Stomach (tissue), 9 donors: Measurements from ENCODE around the gene TNFRSF8. TPM values are rescaled to one million over a fixed set of nuclear protein-coding genes. Genes with fewer than 3 reads are reported as not detected.

ENCODE experiments used
- DNase-seq, 2 donors: peaks; one replicate each; pipeline versions ENCODE4 v3.0.0 to v3.0.0-alpha.2; 2013 to 2019
- H3K27ac ChIP-seq, 5 donors: fragments of 200-600 bp in 4 of 5; sonication (generic) in 4 of 5; one replicate each; pipeline ENCODE4 v1.5.1; 2013 to 2019; ENCODE audit warnings: mild to moderate bottlenecking in 1 of 5, moderate library complexity in 1 of 5
- H3K27me3 ChIP-seq, 3 donors: fragments of 200-600 bp; sonication (generic); one replicate each; pipeline ENCODE4 v1.5.1; 2017 to 2019; ENCODE audit warnings: mixed run types in 1 of 3
- H3K36me3 ChIP-seq, 4 donors: fragments of 200-600 bp; sonication (generic); 1 replicate in 3 of 4; 2 replicates in 1 of 4; pipeline ENCODE4 v1.5.1; 2016 to 2019
- H3K4me1 ChIP-seq, 4 donors: fragments of 200-600 bp; sonication (generic); one replicate each; pipeline ENCODE4 v1.5.1; 2016 to 2019
- H3K4me3 ChIP-seq, 4 donors: fragments of 200-600 bp; sonication (generic) in 3 of 4; one replicate each; pipeline ENCODE4 v1.5.1; 2016 to 2019; ENCODE audit warnings: mild to moderate bottlenecking in 1 of 4
- H3K9me3 ChIP-seq, 4 donors: fragments of 200-600 bp; sonication (generic); one replicate each; pipeline ENCODE4 v1.5.1; 2016 to 2019
- EP300 ChIP-seq: sonication (generic); formaldehyde crosslinking; IDR thresholded peaks from one replicate; pipeline ENCODE4 v1.6.1; 2017; ENCODE audit warnings: antibody characterized with exemption
- POLR2A ChIP-seq, 4 donors: fragments of 450-650 bp; IDR thresholded peaks; one replicate each; pipeline ENCODE4 v1.6.1; 2016; ENCODE audit warnings: antibody characterized with exemption in 4 of 4, control low read depth in 2 of 4, mild to moderate bottlenecking in 1 of 4, moderate library complexity in 1 of 4
- POLR2AphosphoS5 ChIP-seq, 3 donors: sonication (generic); formaldehyde crosslinking; IDR thresholded peaks; one replicate each; pipeline ENCODE4 v1.6.1; 2016; ENCODE audit warnings: antibody characterized with exemption in 3 of 3
- WGBS, 5 donors: extraction: QIAGEN DNeasy Blood & Tissue Kit in 3 of 5; methylation state at CpG; one replicate each; pipeline versions ENCODE4 v1.1.5 to v1.1.7; 2013 to 2018; 5-methylcytosine and 5-hydroxymethylcytosine counted together
- intact Hi-C: fragments of 100-400 bp; cut with DNase I; formaldehyde crosslinking; loops from one replicate; pipeline ENCODE4 v1.15.1; 2023; ENCODE audit warnings: low total_unique reads
- polyA plus RNA-seq, 3 donors: library from polyadenylated mRNA; stranded (reverse); fragments of 200-250 nt; gene quantifications; one replicate each; pipeline ENCODE4 v1.2.3, GENCODE V29; 2013
- total RNA-seq, 5 donors: library from RNA; depleted of rRNA; stranded (reverse); fragments of >200 nt; gene quantifications; one replicate each; pipeline versions ENCODE4 v1.1.0 to v1.2.3, GENCODE V29; 2014 to 2016
- TF ChIP-seq, protein P1 (sequence below), 7 experiments: fragments of 450-650 bp in 4 of 7; fragments of 200-600 bp in 3 of 7; sonication (generic) in 3 of 7; IDR thresholded peaks; one replicate each; pipeline ENCODE4 v1.5.1; 2016 to 2019; ENCODE audit warnings: antibody characterized with exemption in 7 of 7, control low read depth in 2 of 7, mild to moderate bottlenecking in 1 of 7
- donor health status: healthy with polysubstance abuse.
- donor health status: Bipolar disorder and iron deficiency.
- donor health status: healthy.

The TNFRSF8 gene
- total and polyA plus RNA-seq, 8 donors, result 0.18 to 2.1 (median 0.88) TPM; not detected in 2

GRCh38 chr1:12047120-12047876, 15.8 kb upstream of the TNFRSF8 start:
- H3K27me3 ChIP-seq, result peaks cover 0 to 26% (median 0%) of the 10 kb centered on the region in 3 donors
- DNase-seq, result no peak
- TF ChIP-seq EP300, result no peak
- TF ChIP-seq POLR2AphosphoS5 (IDR thresholded peaks at IDR 0.05), result no peak
- TF ChIP-seq, protein P1, sequence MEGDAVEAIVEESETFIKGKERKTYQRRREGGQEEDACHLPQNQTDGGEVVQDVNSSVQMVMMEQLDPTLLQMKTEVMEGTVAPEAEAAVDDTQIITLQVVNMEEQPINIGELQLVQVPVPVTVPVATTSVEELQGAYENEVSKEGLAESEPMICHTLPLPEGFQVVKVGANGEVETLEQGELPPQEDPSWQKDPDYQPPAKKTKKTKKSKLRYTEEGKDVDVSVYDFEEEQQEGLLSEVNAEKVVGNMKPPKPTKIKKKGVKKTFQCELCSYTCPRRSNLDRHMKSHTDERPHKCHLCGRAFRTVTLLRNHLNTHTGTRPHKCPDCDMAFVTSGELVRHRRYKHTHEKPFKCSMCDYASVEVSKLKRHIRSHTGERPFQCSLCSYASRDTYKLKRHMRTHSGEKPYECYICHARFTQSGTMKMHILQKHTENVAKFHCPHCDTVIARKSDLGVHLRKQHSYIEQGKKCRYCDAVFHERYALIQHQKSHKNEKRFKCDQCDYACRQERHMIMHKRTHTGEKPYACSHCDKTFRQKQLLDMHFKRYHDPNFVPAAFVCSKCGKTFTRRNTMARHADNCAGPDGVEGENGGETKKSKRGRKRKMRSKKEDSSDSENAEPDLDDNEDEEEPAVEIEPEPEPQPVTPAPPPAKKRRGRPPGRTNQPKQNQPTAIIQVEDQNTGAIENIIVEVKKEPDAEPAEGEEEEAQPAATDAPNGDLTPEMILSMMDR (IDR thresholded peaks at IDR 0.05), result no peak
- TF ChIP-seq POLR2A (IDR thresholded peaks at IDR 0.05), result no peak
- 53 to 63% (median 61%) methylated on average over 18 of the region's 18 CpGs for WGBS, 5 donors
- intact Hi-C loops, result no loop called here
- no peak overlapping the region for H3K27ac ChIP-seq
- no peak overlapping the region for H3K4me3 ChIP-seq
- no peaks in the 10 kb centered on the region for H3K9me3 ChIP-seq
- no peaks in the 10 kb centered on the region for H3K36me3 ChIP-seq
- H3K4me1 ChIP-seq, result peaks cover 0 to 18% (median 7%) of the 10 kb centered on the region in 4 donors

DNA sequence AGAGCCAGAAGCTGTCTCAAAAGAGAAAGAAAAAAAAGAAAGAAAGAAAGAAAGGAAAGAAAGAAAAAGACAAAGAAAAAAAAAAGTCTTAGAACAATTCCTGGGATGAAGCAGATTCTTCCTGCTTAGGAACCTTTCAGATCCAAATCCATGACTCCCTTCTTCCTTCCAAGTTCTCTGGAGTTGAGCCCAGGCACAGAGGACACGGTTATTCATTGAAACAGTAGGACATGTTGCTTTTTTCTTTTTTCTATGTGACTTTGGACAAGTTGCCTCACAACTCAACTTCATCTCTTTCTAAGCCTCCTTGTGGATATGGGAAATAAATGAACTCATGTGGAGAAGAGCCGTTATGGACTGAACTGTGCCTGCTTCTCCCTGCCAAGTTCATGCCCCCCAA, 14.7 kb upstream of the TNFRSF8 start:
- 40 to 60% (median 59%) methylated on average over 2 of the region's 2 CpGs for WGBS, 5 donors
- intact Hi-C loops, result no loop called here
- no peak for TF ChIP-seq POLR2A (IDR thresholded peaks at IDR 0.05)
- no peak for TF ChIP-seq EP300
- TF ChIP-seq POLR2AphosphoS5 (IDR thresholded peaks at IDR 0.05), result no peak
- TF ChIP-seq, protein P1 (IDR thresholded peaks at IDR 0.05), result no peak

GRCh38 chr1:12049616-12050015, 13.5 kb upstream of the TNFRSF8 start:
- intact Hi-C loops, result no loop called here
- H3K27me3 ChIP-seq, result peaks cover 0 to 26% (median 0%) of the 10 kb centered on the region in 3 donors
- DNase-seq, result no peak
- no peak for TF ChIP-seq POLR2A (IDR thresholded peaks at IDR 0.05)
- TF ChIP-seq, protein P1 (IDR thresholded peaks at IDR 0.05), result no peak
- no peak for TF ChIP-seq POLR2AphosphoS5 (IDR thresholded peaks at IDR 0.05)
- no peak for TF ChIP-seq EP300
- H3K4me1 ChIP-seq, result peaks cover 0 to 26% (median 10%) of the 10 kb centered on the region in 4 donors
- no peaks in the 10 kb centered on the region for H3K36me3 ChIP-seq
- no peaks in the 10 kb centered on the region for H3K9me3 ChIP-seq
- no peak overlapping the region for H3K4me3 ChIP-seq
- 45 to 62% (median 53%) methylated on average over 4 of the region's 4 CpGs for WGBS, 5 donors
- H3K27ac ChIP-seq, result no peak overlapping the region

More for the DNA sequence above, 14.7 kb upstream of the TNFRSF8 start:
- no peak overlapping the region for H3K27ac ChIP-seq
- DNase-seq, result no peak
- H3K27me3 ChIP-seq, result peaks cover 0 to 26% (median 0%) of the 10 kb centered on the region in 3 donors
- H3K9me3 ChIP-seq, result no peaks in the 10 kb centered on the region
- peaks cover 0 to 25% (median 11%) of the 10 kb centered on the region in 4 donors for H3K4me1 ChIP-seq
- H3K4me3 ChIP-seq, result no peak overlapping the region
- no peaks in the 10 kb centered on the region for H3K36me3 ChIP-seq

GRCh38 chr1:12051361-12051760, 11.7 kb upstream of the TNFRSF8 start:
- intact Hi-C loops, result no loop called here
- no peak for TF ChIP-seq POLR2A (IDR thresholded peaks at IDR 0.05)
- peaks cover 0 to 23% (median 0%) of the 10 kb centered on the region in 3 donors for H3K27me3 ChIP-seq
- H3K36me3 ChIP-seq, result no peaks in the 10 kb centered on the region
- DNase-seq, result no peak
- 90 to 100% (median 95%) methylated on average over 1 of the region's 1 CpG for WGBS, 5 donors
- no peaks in the 10 kb centered on the region for H3K9me3 ChIP-seq
- no peak overlapping the region for H3K4me3 ChIP-seq
- peaks cover 0 to 26% (median 8%) of the 10 kb centered on the region in 4 donors for H3K4me1 ChIP-seq
- no peak overlapping the region for H3K27ac ChIP-seq
